Heart left ventricle (tissue), 13 donors: ENCODE data around the gene TMEM247.

Source experiments
- CTCF ChIP-seq, 12 donors: fragments of 200-600 bp; sonication (generic) in 4 of 12; IDR thresholded peaks; one replicate each; pipeline versions ENCODE4 v1.5.0 to v1.8.0; 2018 to 2022; ENCODE audit warnings: antibody characterized with exemption in 12 of 12, mild to moderate bottlenecking in 5 of 12
- POLR2A ChIP-seq, 2 donors: fragments of 450-650 bp; IDR thresholded peaks; one replicate each; pipeline ENCODE4 v1.6.1; 2017; ENCODE audit warnings: antibody characterized with exemption in 2 of 2, mild to moderate bottlenecking in 2 of 2, moderate library complexity in 2 of 2
- donor health status: ischemic (EF 13 %, LVEDD 7.1; RV severe dilation, severe dysfunction).
- donor health status: DM: no; HTN: yes; CAD: no.
- donor health status: DM: no; HTN: no; CAD: no.
- donor health status: ischemic (EF 25% LVEDD 6.9; RV normal size, moderate dysfunction).
- donor health status: ischemic (EF 25% LVEDD 5.7; RV mildly dilated, moderate dysfunction).
- donor health status: ischemic (EF 35%, LVEDD 5.7; RV mildly dilated, moderate dysfunction).
- donor health status: nonischemic (EF 11% LVEDD 7.7; RV severe dilation, severe dysfunction).
- donor health status: DM: yes; HTN: yes; CAD: no.
- donor health status: PGD.
- donor health status: ischemic (EF 29% LVEDD 5.4; RV normal size, mild dysfunction).
- donor health status: nonischemic (EF 23%, LVEDD 6.1; RV moderate dilation, normal function).

GRCh38 chr2:46459694-46460093 is 19.7 kb upstream of the TMEM247 start:
- TF ChIP-seq POLR2A (IDR thresholded peaks at IDR 0.05) (no peak), CTCF (IDR thresholded peaks at IDR 0.05) (no peak)
